Osteoblast (primary cell): ENCODE results near the gene LOXL1. TPM values are rescaled to one million over a fixed set of nuclear protein-coding genes. Genes with fewer than 3 reads are reported as not detected.

Experiments
- DNase-seq: peaks from one replicate; pipeline ENCODE4 v3.0.0; 2011; ENCODE audit warnings: low spot score, mixed read lengths; ENCODE audit not compliant: insufficient read length; ENCODE audit errors: missing footprints
- H2AFZ ChIP-seq: 2 replicates; pipeline ENCODE4 v1.6.0; 2011; ENCODE audit warnings: mild to moderate bottlenecking, low read length
- H3K27ac ChIP-seq: 2 replicates; pipeline ENCODE4 v1.5.1; 2011; ENCODE audit warnings: mild to moderate bottlenecking, low read depth, low read length, moderate library complexity
- H3K27me3 ChIP-seq: 2 replicates; pipeline ENCODE4 v1.6.0; 2012; ENCODE audit warnings: mild to moderate bottlenecking, control low read depth, inconsistent platforms, low read length, moderate library complexity; ENCODE audit not compliant: insufficient read depth
- H3K36me3 ChIP-seq: 2 replicates; pipeline ENCODE4 v1.5.1; 2011; ENCODE audit warnings: mild to moderate bottlenecking, low read length, control low read depth, moderate library complexity; ENCODE audit not compliant: insufficient read depth
- H3K4me1 ChIP-seq: 2 replicates; pipeline ENCODE4 v1.5.1; 2011; ENCODE audit warnings: mild to moderate bottlenecking, low read length, control low read depth, moderate library complexity; ENCODE audit not compliant: insufficient read depth
- H3K4me2 ChIP-seq: 2 replicates; pipeline ENCODE4 v1.6.0; 2011; ENCODE audit warnings: mild to moderate bottlenecking, low read length; ENCODE audit not compliant: insufficient read depth
- H3K4me3 ChIP-seq: fragments of 200-600 bp; sonication (generic); 3 replicates; pipeline ENCODE4 v1.5.1; 2012; ENCODE audit warnings: mild to moderate bottlenecking, low read length, inconsistent platforms; ENCODE audit not compliant: insufficient read depth
- H3K79me2 ChIP-seq: 2 replicates; pipeline ENCODE4 v1.6.0; 2012; ENCODE audit warnings: mild to moderate bottlenecking, low read length, control low read depth, inconsistent platforms; ENCODE audit not compliant: insufficient read depth
- H3K9me3 ChIP-seq: 2 replicates; pipeline ENCODE4 v1.5.1; 2011; ENCODE audit warnings: low read depth, low read length, control low read depth
- H4K20me1 ChIP-seq: 2 replicates; pipeline ENCODE4 v1.6.0; 2012; ENCODE audit warnings: mild to moderate bottlenecking, low read length, control low read depth; ENCODE audit not compliant: insufficient read depth
- CTCF ChIP-seq: IDR thresholded peaks from 2 replicates; pipeline ENCODE4 v1.5.1; 2011; ENCODE audit warnings: mild to moderate bottlenecking, low read depth, low read length, moderate library complexity; ENCODE audit errors: extremely low read depth
- total RNA-seq: library from RNA; depleted of rRNA; stranded (reverse); fragments of >200 nt; gene quantifications from 2 replicates; pipeline ENCODE4 v1.2.3, GENCODE V29; 2012

The LOXL1 gene
- total RNA-seq, 1 donor = 246 TPM

DNA sequence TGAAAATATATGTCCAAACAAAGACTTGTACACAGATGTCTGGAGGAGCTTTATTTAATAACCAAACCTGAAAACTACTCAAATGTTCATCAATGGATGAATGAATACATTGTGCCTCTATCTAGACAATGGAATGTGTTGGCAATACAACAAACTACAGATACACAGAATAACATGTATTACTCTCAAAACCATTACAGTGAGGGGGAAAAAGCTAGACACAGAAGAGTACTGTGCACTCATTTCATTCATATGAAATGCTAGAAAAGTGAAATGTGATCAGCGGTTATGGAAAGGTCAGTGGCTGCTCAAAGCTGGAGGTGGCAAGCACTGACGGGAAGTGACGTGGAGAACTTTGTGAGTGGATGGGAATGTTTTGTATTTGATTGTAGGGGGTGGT, 52.6 kb downstream of the LOXL1 start:
- H4K20me1 ChIP-seq = no peaks in the 10 kb centered on the region
- H3K36me3 ChIP-seq = no peaks in the 10 kb centered on the region
- no peak for TF ChIP-seq CTCF
- no peaks in the 10 kb centered on the region for H3K79me2 ChIP-seq
- peaks cover 27% of the 10 kb centered on the region for H3K4me1 ChIP-seq
- H2AFZ ChIP-seq = no peak overlapping the region
- no peaks in the 10 kb centered on the region for H3K9me3 ChIP-seq
- no peak overlapping the region for H3K4me3 ChIP-seq
- H3K4me2 ChIP-seq = no peak overlapping the region
- DNase-seq = no peak
- H3K27me3 ChIP-seq = no peaks in the 10 kb centered on the region
- no peak overlapping the region for H3K27ac ChIP-seq

DNA sequence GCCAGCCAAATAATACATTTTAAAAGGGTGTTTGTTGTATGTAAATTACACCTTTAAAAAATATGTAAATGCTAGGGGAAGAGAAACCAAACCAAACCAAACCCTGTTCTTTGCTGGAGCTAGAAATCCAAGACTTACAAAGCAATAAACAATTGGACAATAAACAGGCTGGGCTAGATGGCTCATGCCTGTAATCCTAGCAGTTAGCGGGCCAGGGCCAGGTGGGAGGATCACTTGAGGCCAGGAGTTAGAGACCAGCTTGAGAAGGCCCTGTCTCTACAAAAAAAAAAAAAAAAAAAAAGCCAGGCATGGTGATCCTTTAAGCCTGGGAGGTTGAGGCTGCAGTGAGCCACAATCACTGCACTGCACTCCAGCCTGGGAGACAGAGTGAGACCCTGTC, 53.4 kb downstream of the LOXL1 start:
- Histone ChIP-seq H3K27ac (no peak overlapping the region), H3K27me3 (no peaks in the 10 kb centered on the region), H3K36me3 (no peaks in the 10 kb centered on the region), H2AFZ (no peak overlapping the region), H3K4me2 (no peak overlapping the region), H4K20me1 (no peaks in the 10 kb centered on the region), H3K79me2 (no peaks in the 10 kb centered on the region), H3K9me3 (no peaks in the 10 kb centered on the region), H3K4me1 (peaks cover 28% of the 10 kb centered on the region), H3K4me3 (no peak overlapping the region)
- no peak for TF ChIP-seq CTCF
- DNase-seq = no peak

- H3K27me3 ChIP-seq = no peaks in the 10 kb centered on the region
- H3K4me3 ChIP-seq = peak overlapping the region; percentile 55
- H3K4me2 ChIP-seq = peak overlapping the region; percentile 82
- peak; percentile 77 for DNase-seq
- TF ChIP-seq CTCF = no peak
- H3K9me3 ChIP-seq = no peaks in the 10 kb centered on the region
- H4K20me1 ChIP-seq = no peaks in the 10 kb centered on the region
- peak overlapping the region; percentile 98 for H3K27ac ChIP-seq
- H3K36me3 ChIP-seq = no peaks in the 10 kb centered on the region
- H3K4me1 ChIP-seq = peaks cover 34% of the 10 kb centered on the region
- H3K79me2 ChIP-seq = no peaks in the 10 kb centered on the region
- H2AFZ ChIP-seq = peak overlapping the region; percentile 79
Measured at GRCh38 chr15:73981761-73982221, 55.5 kb downstream of the LOXL1 start.

DNA sequence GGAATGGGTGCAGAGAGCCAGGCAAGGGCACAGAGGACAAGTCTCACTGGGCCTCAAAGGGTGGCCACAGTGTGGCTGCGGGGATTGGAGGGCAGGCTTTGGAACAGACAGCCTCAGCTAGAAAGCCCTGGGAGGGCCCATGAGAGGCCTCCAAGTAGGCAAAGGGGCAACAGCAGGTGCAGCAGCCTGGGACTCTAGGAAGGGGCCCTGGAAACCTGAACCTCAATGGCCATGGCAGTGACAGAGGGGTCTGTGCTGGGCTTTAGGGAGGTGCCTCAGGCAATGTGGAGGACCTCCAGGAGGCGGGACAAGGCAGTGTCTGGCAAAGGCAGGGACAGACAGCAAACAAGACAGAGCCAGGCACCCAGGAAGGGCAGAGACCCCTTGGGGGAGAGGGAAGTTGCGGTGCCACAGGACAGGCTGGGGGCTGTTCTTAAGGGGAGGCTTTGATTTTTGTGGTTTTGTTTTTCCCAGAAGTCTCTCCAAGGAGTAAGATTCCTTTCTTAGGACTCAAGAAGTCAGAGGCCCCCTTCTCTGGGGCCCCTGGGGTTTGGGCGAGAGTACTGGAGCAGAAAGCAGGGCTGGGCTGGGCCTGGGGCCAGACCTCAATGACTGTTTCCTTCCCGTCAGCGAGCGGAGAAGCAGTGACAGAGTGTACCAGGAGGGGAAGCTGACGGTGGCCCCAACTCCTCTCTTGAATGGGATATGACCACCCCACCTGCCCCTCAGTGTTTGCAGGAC, 56.1 kb downstream of the LOXL1 start:
- H3K36me3 ChIP-seq = no peaks in the 10 kb centered on the region
- H3K27me3 ChIP-seq = no peaks in the 10 kb centered on the region
- peak; percentile 89 for DNase-seq
- peak overlapping the region; percentile 98 for H3K27ac ChIP-seq
- no peaks in the 10 kb centered on the region for H3K9me3 ChIP-seq
- H3K4me3 ChIP-seq = peak overlapping the region; percentile 55
- H3K4me2 ChIP-seq = peak overlapping the region; percentile 82
- H2AFZ ChIP-seq = peak overlapping the region; percentile 79
- H4K20me1 ChIP-seq = no peaks in the 10 kb centered on the region
- H3K4me1 ChIP-seq = peaks cover 34% of the 10 kb centered on the region
- no peaks in the 10 kb centered on the region for H3K79me2 ChIP-seq
- no peak for TF ChIP-seq CTCF
